Choroid plexus epithelial cell (primary cell): ENCODE results near the gene ESD.
"Not testable (repeated sequence)": the region's sequence is repeated elsewhere in the genome, so short reads cannot be mapped to it uniquely, and the experiment has no call there.

Experiments
- DNase-seq: peaks from one replicate; pipeline ENCODE4 v3.0.0-alpha.2; 2010; ENCODE audit warnings: low read depth
- H3K4me3 ChIP-seq: 2 replicates; pipeline ENCODE4 v1.5.1; 2011; ENCODE audit warnings: low read depth, mild to moderate bottlenecking, control low read depth, low read length, moderate library complexity
- CTCF ChIP-seq: conservative IDR thresholded peaks from 2 replicates; pipeline ENCODE4 v1.5.1; 2011; ENCODE audit warnings: low read depth, mild to moderate bottlenecking, control low read depth, inconsistent platforms, low read length, moderate library complexity

ESD gene

GRCh38 chr13:46759846-46760245 lies 37.1 kb downstream of the ESD start:
- no peak overlapping the region for H3K4me3 ChIP-seq
- DNase-seq: peak; percentile 19
- no peak for TF ChIP-seq CTCF

GRCh38 chr13:46757640-46758039 lies 39.3 kb downstream of the ESD start:
- no peak overlapping the region for H3K4me3 ChIP-seq
- TF ChIP-seq CTCF: no peak
- DNase-seq: no peak

- TF ChIP-seq CTCF: no peak
- peak; percentile 84 for DNase-seq
- no peak overlapping the region for H3K4me3 ChIP-seq
Observed at GRCh38 chr13:46756977-46757376, 40.0 kb downstream of the ESD start.

GRCh38 chr13:46755508-46755907 lies 41.5 kb downstream of the ESD start:
- DNase-seq, H3K4me3 ChIP-seq: not testable (repeated sequence)

GRCh38 chr13:46754812-46755211 lies 42.1 kb downstream of the ESD start:
- TF ChIP-seq CTCF: no peak
- H3K4me3 ChIP-seq: no peak overlapping the region
- DNase-seq: no peak

- no peak for TF ChIP-seq CTCF
- no peak overlapping the region for H3K4me3 ChIP-seq
Observed at GRCh38 chr13:46753917-46754316, 43.0 kb downstream of the ESD start.

GRCh38 chr13:46753137-46753536 lies 43.8 kb downstream of the ESD start:
- H3K4me3 ChIP-seq: no peak overlapping the region
- no peak for DNase-seq
- no peak for TF ChIP-seq CTCF

More at GRCh38 chr13:46753917-46754316, 43.0 kb downstream of the ESD start:
- no peak for DNase-seq
